GM21526 (cell line): ENCODE data around the gene SLC17A8.
"Not testable (repeated sequence)": the region's sequence is repeated elsewhere in the genome, so short reads cannot be mapped to it uniquely, and the experiment has no call there.

ENCODE experiments used
- ATAC-seq: cut with Tn5 transposase; IDR thresholded peaks from one replicate; pipeline ENCODE4 v1.9.1; 2021; ENCODE audit warnings: moderate library complexity; ENCODE audit not compliant: unreplicated experiment, low FRiP score

The SLC17A8 gene

DNA sequence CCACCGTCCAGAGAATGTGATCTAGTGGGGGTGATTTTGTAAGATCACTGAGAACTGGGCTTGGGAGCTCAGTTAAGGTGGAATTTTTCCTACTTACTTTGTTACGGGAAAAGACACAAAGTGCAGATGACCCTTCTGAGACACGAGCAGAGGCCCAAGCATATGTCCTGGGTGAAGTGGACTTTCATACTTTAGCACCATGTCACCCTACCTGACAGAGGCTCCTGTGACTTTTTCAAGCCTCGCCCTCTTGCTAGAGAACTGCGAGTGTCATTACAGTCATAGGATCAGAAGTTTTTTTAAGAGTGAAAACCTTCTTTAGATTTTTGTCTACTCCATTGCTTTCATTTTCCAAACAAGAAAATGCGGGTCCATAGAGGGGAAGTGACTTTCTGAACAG lies 56.1 kb downstream of the SLC17A8 start:
- no peak for ATAC-seq

DNA sequence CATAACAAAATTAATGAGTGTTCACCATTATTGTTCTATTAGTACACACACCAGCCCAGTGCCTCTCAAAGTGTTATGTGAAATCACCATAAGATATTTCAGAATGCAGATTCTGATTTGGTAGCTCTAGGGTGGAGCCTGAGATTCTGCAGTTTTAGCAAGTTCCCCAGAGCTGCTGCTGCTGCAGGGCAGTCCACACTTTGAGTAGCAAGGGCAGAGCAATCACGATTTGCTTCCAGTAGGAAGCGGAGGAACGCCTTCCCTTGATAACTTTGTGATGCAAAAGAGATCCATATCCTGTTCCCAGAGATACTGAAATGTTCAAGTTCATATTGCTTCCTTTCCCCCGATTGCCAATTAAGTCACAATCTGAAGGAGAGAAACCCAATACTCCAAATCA lies 57.9 kb downstream of the SLC17A8 start:
- ATAC-seq, result no peak

- ATAC-seq, result no peak
Measured at GRCh38 chr12:100422646-100423045, 65.8 kb downstream of the SLC17A8 start.

DNA sequence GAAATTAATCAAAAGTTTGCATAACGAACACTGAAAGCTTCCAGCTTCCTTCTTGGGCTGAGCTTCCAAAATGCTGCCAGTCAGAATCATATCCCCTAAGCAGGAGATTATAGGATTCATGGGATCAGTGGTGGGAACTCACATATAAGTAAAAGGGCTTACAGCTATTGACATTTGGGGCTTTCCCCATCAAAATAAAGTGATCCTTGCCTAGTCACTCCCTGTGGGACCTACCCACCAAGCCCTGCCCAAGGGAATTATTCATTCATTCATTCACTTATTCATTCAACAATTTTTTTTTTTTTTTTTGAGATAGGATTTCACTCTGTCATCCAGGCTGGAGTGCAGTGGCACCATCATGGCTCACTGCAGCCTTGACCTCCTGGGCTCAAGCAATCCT lies 69.3 kb downstream of the SLC17A8 start:
- no peak for ATAC-seq

GRCh38 chr12:100427078-100427477 lies 70.2 kb downstream of the SLC17A8 start:
- no peak for ATAC-seq

DNA sequence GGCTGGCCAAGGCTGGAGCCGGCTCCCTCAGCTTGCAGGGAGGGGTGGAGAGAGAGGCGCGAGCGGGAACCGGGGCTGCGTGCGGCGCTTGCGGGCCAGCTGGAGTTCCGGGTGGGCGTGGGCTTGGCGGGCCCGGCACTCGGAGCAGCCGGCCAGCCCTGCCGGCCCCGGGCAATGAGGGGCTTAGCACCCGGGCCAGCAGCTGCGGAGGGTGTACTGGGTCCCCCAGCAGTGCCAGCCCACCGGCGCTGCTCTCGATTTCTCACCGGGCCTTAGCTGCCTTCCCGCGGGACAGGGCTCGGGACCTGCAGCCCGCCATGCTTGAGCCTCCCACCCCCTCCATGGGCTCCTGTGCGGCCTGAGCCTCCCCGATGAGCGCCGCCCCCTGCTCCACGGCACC lies 73.4 kb downstream of the SLC17A8 start:
- not testable (repeated sequence) for ATAC-seq

DNA sequence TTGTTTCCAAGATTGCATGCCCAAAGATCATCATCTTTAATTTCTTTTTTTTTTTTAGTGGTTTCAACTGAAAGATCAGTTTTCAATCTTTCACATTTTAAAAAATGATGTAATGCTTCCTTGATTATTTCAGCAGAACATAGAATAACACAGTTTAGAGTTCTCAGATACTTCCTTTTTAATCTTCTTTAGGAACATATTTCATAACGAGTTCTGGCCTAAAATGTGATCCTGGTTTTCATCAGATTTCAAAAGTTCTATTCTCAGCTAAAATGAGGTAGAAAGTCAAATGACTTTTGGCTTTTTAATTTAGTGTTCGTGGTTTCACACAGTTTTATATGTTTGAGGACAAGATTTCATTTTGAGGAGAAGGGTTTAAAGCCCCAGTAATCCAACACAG lies 76.8 kb downstream of the SLC17A8 start:
- no peak for ATAC-seq

GRCh38 chr12:100434177-100434576 lies 77.3 kb downstream of the SLC17A8 start:
- ATAC-seq, result no peak

DNA sequence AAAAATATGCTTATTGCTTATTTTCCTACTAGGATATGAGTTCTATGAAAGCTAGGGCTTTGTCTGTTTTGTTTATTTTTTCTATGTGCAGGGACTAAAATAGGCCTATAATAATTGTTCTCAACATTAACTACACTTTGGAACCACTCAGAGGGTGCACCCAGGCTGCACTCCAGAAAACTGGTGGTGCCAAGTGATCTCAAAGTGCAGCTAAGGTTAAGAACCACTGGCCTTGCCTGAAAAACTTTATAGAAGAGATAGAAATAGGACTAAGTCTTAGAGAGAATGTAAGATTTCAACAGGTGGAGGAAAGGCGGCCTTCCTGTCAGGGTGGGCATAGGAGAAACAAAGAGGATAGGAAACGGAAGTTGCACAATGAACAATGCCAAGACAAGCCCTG lies 79.1 kb downstream of the SLC17A8 start:
- no peak for ATAC-seq

GRCh38 chr12:100437038-100437841 lies 80.4 kb downstream of the SLC17A8 start:
- ATAC-seq, result no peak

DNA sequence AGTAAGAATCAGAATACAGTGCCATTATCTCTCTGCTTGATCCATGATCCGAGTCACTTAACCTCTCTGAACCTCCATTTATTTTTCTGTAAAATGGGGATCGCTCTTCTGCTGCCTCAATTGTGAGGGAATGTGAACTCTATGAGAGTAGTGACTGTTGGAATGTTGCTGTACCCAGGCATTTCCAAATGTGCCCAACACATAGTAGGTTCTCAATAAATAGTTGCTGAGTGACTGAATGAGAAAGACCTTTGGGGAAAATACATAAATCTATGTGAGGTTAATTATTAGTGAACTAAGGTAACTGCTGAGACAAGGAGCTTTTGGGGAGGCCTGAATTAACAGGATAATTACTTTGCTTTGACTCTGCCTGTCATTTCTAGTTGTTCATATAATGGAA lies 82.9 kb downstream of the SLC17A8 start:
- ATAC-seq, result no peak

- no peak for ATAC-seq
Measured at GRCh38 chr12:100442403-100442802, 85.5 kb downstream of the SLC17A8 start.

GRCh38 chr12:100443434-100443833 lies 86.6 kb downstream of the SLC17A8 start:
- no peak for ATAC-seq

DNA sequence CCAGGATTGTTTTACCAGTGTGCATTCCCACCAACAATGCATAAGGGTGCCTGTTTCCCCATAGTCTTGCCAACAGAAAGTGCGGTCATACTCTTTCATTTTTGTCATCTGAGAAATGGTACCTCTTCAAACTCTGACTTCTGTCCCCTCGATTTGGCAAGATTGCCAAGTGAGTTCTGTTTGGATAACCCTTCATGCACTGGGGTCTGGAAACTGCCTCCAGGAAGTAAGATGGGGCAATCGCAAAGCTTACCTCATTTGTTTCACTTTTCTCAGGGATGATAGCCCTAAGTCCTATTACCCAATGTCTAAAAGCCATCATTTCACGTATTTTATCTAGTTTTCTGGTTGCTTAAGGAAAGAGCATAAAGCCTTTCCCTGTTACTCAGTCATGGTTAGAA lies 88.2 kb downstream of the SLC17A8 start:
- no peak for ATAC-seq

- no peak for ATAC-seq
Measured at GRCh38 chr12:100447381-100447780, 90.5 kb downstream of the SLC17A8 start.

DNA sequence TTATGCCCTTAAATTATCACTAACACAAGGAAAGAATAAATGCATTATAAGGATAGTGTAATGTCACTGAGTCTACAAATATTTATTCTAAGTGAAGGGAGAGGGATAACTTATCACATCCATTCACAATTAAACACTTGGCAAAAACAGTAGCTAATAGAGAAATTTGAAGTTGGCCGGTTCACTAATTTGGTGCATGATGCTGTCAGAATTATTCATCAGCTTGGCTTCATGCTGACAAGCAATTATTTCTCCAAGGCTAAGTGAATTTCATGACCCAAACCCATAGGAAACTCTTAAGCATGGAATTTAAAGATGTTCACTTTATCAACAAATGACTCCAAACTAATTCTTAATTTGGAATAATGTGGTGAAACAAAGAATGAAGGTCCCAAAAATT lies 91.8 kb downstream of the SLC17A8 start:
- ATAC-seq, result no peak

DNA sequence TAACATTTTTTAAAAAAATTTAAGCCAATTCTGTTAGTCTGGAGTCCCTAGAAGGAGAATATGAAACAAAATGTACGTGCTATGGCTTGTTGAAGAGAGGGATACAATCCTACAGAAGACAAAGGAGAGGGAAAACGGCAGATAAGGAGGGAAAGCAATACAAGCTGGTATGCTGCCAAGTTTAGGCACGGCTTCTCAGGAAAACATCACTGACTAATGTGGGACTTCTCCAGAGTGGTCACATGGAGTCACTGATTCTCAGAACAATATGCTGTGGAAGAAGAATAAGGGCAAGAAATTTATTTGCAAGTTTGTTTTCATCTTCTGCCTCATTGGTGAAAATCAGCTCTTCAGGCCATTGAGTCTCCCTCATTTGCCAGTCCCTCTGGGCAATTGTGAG lies 93.9 kb downstream of the SLC17A8 start:
- ATAC-seq, result no peak

GRCh38 chr12:100453951-100454350 lies 97.1 kb downstream of the SLC17A8 start:
- no peak for ATAC-seq

DNA sequence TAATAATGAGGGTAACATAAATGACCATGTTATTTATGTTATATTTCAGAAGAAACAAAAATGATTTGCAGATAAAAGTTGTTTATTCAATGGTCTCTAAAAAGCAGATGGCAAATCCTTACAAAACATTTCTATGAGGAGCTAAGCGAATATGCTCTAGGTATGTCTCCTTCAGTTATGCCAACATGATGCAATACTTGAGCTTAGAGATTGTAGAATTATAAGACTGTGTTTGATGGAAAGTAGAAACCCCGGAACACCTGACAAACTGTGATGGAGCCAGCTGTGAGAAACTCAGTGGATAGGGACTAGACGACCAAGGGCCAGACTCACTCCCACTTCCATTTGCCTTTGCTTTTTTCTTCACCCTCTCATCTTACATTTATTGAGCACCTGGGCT lies 99.0 kb downstream of the SLC17A8 start:
- no peak for ATAC-seq

DNA sequence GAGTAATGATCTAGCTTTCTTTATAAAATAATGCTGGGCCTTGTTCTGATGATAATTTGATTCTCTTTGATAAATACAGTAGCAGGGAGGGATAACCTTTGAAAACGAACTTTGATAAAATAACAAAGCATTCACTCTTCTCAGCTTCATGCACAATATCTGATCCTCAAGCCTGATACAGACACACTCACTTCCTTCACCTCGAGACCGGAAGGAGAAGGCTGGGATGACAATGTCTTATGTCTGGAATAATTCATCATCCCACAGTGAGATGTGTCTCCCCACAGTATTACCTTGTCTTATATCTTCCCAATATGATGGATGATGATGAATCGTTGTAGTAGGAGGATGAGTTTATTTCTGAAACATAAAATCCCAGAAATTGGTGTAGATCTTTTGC lies 101.3 kb downstream of the SLC17A8 start:
- ATAC-seq, result no peak

- ATAC-seq, result no peak
Measured at GRCh38 chr12:100460702-100461101, 103.8 kb downstream of the SLC17A8 start.

DNA sequence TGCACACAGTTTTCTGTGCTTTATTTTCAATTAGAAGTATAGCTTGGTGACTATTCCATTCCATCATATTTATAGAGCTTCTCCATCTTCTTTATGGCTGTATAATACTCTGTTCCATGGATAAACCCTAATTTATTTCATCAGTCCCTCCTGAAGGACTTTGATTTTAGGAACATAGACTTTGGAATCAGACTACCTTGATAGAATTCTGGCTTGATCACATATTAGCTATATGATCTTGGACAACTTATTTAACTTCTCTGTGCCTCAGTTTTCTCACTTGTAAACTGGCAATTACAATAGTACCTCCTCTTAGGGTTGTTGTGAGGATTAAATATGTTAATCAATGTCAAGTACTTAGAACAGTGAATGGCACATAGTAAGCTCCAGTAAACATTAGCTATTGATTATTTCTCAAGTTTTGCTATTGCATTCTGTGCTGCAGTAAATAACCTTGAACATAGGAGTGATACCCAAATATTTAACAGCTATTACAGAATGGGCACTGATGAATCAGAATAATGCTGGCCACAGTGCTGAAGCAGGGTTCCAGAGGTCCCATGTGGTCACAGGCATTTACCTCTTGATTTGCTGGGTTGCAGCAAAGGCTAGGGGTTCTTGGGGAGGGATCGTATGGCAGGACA lies 104.6 kb downstream of the SLC17A8 start:
- ATAC-seq, result no peak
